ENCODE measurements around the gene TAF1A. TPM values are rescaled to one million over a fixed set of nuclear protein-coding genes. Genes with fewer than 3 reads are reported as not detected.

The TAF1A gene
- total and polyA plus RNA-seq, 10 donors = 4.0 to 14.9 (median 10.8) TPM

GRCh38 chr1:222525951-222526350, 63.8 kb downstream of the TAF1A start:
- intact Hi-C loops (cut with DNase I; ENCODE audit: low total_unique reads) = no loop called here
- DNase-seq = no peak
- H3K27me3 ChIP-seq (replicated peaks in 1 of 7) = peaks cover 0 to 5% (median 0%) of the 10 kb centered on the region in 7 donors
- H3K9me3 ChIP-seq = peaks cover 0 to 5% (median 0%) of the 10 kb centered on the region in 8 donors
- 54 to 65% (median 61%) methylated on average over 2 of the region's 2 CpGs for WGBS, 5 donors
- no peak overlapping the region for H3K4me3 ChIP-seq
- H3K36me3 ChIP-seq = no peaks in the 10 kb centered on the region
- H3K27ac ChIP-seq = no peak overlapping the region
- no peaks in the 10 kb centered on the region for H3K4me1 ChIP-seq
- TF ChIP-seq CTCF (IDR thresholded peaks at IDR 0.05 in 8 of 11, conservative IDR thresholded peaks at IDR 0.05 in 3 of 11) (no peak), POLR2AphosphoS5 (IDR thresholded peaks at IDR 0.05) (no peak), POLR2A (IDR thresholded peaks at IDR 0.05) (no peak)

GRCh38 chr1:222523852-222524251, 65.9 kb downstream of the TAF1A start:
- Histone ChIP-seq H3K36me3 (no peaks in the 10 kb centered on the region), H3K27me3 (replicated peaks in 1 of 7) (peaks cover 0 to 5% (median 0%) of the 10 kb centered on the region in 7 donors), H3K9me3 (peaks cover 0 to 5% (median 0%) of the 10 kb centered on the region in 8 donors), H3K4me1 (no peaks in the 10 kb centered on the region), H3K4me3 (no peak overlapping the region), H3K27ac (no peak overlapping the region)
- TF ChIP-seq POLR2AphosphoS5 (IDR thresholded peaks at IDR 0.05) (no peak), POLR2A (IDR thresholded peaks at IDR 0.05) (no peak), CTCF (IDR thresholded peaks at IDR 0.05 in 8 of 11, conservative IDR thresholded peaks at IDR 0.05 in 3 of 11) (no peak)
- intact Hi-C loops (cut with DNase I; ENCODE audit: low total_unique reads) = no loop called here
- WGBS, 5 donors = 56 to 77% (median 62%) methylated on average over 3 of the region's 3 CpGs
- DNase-seq = no peak

- peaks cover 0 to 5% (median 0%) of the 10 kb centered on the region in 7 donors for H3K27me3 ChIP-seq (replicated peaks in 1 of 7)
- DNase-seq = no peak
- no peaks in the 10 kb centered on the region for H3K36me3 ChIP-seq
- no peaks in the 10 kb centered on the region for H3K4me1 ChIP-seq
- no peak overlapping the region for H3K27ac ChIP-seq
- no peak for TF ChIP-seq POLR2AphosphoS5 (IDR thresholded peaks at IDR 0.05)
- TF ChIP-seq CTCF (IDR thresholded peaks at IDR 0.05 in 8 of 11, conservative IDR thresholded peaks at IDR 0.05 in 3 of 11) = no peak
- TF ChIP-seq POLR2A (IDR thresholded peaks at IDR 0.05) = no peak
- intact Hi-C loops (cut with DNase I; ENCODE audit: low total_unique reads) = no loop called here
- WGBS, 5 donors = 57 to 84% (median 59%) methylated on average over 8 of the region's 8 CpGs
- H3K9me3 ChIP-seq = peaks cover 0 to 5% (median 0%) of the 10 kb centered on the region in 8 donors
- no peak overlapping the region for H3K4me3 ChIP-seq
These were observed 67.4 kb downstream of the TAF1A start for GRCh38 chr1:222522105-222522915.

GRCh38 chr1:222521299-222522104, 68.2 kb downstream of the TAF1A start:
- H3K36me3 ChIP-seq = no peaks in the 10 kb centered on the region
- H3K4me1 ChIP-seq = no peaks in the 10 kb centered on the region
- intact Hi-C loops (cut with DNase I; ENCODE audit: low total_unique reads) = no loop called here
- H3K27me3 ChIP-seq (replicated peaks in 1 of 7) = peaks cover 0 to 5% (median 0%) of the 10 kb centered on the region in 7 donors
- H3K27ac ChIP-seq = no peak overlapping the region
- no peak for TF ChIP-seq POLR2AphosphoS5 (IDR thresholded peaks at IDR 0.05)
- TF ChIP-seq POLR2A (IDR thresholded peaks at IDR 0.05) = no peak
- TF ChIP-seq CTCF (IDR thresholded peaks at IDR 0.05 in 8 of 11, conservative IDR thresholded peaks at IDR 0.05 in 3 of 11) = no peak
- H3K4me3 ChIP-seq = no peak overlapping the region
- H3K9me3 ChIP-seq = peaks cover 0 to 5% (median 0%) of the 10 kb centered on the region in 8 donors
- whole genome bisulfite sequencing, 5 donors = 73 to 86% (median 82%) methylated on average over 7 of the region's 7 CpGs
- no peak for DNase-seq
